H9 (cell line): ENCODE results near the gene DOCK2. TPM values are rescaled to one million over a fixed set of nuclear protein-coding genes. Genes with fewer than 3 reads are reported as not detected.

ENCODE experiments used
- DNase-seq: peaks from one replicate; pipeline ENCODE4 v3.0.0-alpha.2; 2017
- H2AFZ ChIP-seq: one replicate; pipeline ENCODE4 v1.6.1; 2013; ENCODE audit warnings: mild to moderate bottlenecking, low read length, control low read depth, moderate library complexity
- H2AK5ac ChIP-seq: 2 replicates; pipeline ENCODE4 v1.6.1; 2013; ENCODE audit warnings: low read length, control low read depth, mixed read lengths; ENCODE audit not compliant: insufficient read length
- H2BK120ac ChIP-seq: one replicate; pipeline ENCODE4 v1.6.1; 2013; ENCODE audit warnings: low read depth, mild to moderate bottlenecking, low read length, control low read depth, inconsistent platforms; ENCODE audit not compliant: poor library complexity, severe bottlenecking
- H2BK12ac ChIP-seq: 2 replicates; pipeline ENCODE4 v1.6.1; 2013; ENCODE audit warnings: low read length, control low read depth, mixed read lengths, low read depth; ENCODE audit not compliant: insufficient read length
- H2BK15ac ChIP-seq: 2 replicates; pipeline ENCODE4 v1.6.1; 2013; ENCODE audit warnings: low read depth, low read length, control low read depth
- H2BK20ac ChIP-seq: one replicate; pipeline ENCODE4 v1.6.1; 2013; ENCODE audit warnings: low read depth, mild to moderate bottlenecking, low read length, control low read depth, inconsistent platforms; ENCODE audit not compliant: poor library complexity, severe bottlenecking
- H2BK5ac ChIP-seq: 2 replicates; pipeline ENCODE4 v1.6.1; 2013; ENCODE audit warnings: low read length, control low read depth, mixed read lengths; ENCODE audit not compliant: insufficient read length
- H3K14ac ChIP-seq: 2 replicates; pipeline ENCODE4 v1.6.1; 2013; ENCODE audit warnings: low read length, control low read depth; ENCODE audit not compliant: insufficient read depth
- H3K18ac ChIP-seq: 2 replicates; pipeline ENCODE4 v1.6.1; 2013; ENCODE audit warnings: low read depth, mild to moderate bottlenecking, mixed read lengths, low read length, control low read depth; ENCODE audit not compliant: insufficient read length
- H3K23ac ChIP-seq: 2 replicates; pipeline ENCODE4 v1.6.1; 2013; ENCODE audit warnings: low read length, control low read depth, mixed read lengths, low read depth; ENCODE audit not compliant: insufficient read length
- H3K23me2 ChIP-seq: 2 replicates; pipeline ENCODE4 v1.6.1; 2013; ENCODE audit warnings: low read depth, mild to moderate bottlenecking, mixed read lengths, low read length, control low read depth; ENCODE audit not compliant: insufficient read length, poor library complexity, severe bottlenecking
- H3K27ac ChIP-seq: 2 replicates; pipeline ENCODE4 v1.5.1; 2013; ENCODE audit warnings: low read length, control low read depth, mixed read lengths, low read depth; ENCODE audit not compliant: insufficient read length
- H3K27me3 ChIP-seq: 2 replicates; pipeline ENCODE4 v1.6.1; 2013; ENCODE audit warnings: low read length, control low read depth, inconsistent platforms; ENCODE audit not compliant: insufficient read depth
- H3K4ac ChIP-seq: 2 replicates; pipeline ENCODE4 v1.6.1; 2013; ENCODE audit warnings: low read depth, mild to moderate bottlenecking, control low read depth, inconsistent platforms, low read length, moderate library complexity
- H3K4me1 ChIP-seq: 2 replicates; pipeline ENCODE4 v1.6.1; 2013; ENCODE audit warnings: low read length, control low read depth, inconsistent platforms; ENCODE audit not compliant: insufficient read depth
- H3K4me2 ChIP-seq: 2 replicates; pipeline ENCODE4 v1.6.1; 2013; ENCODE audit warnings: low read length, control low read depth, mixed read lengths; ENCODE audit not compliant: insufficient read length, insufficient read depth
- H3K56ac ChIP-seq: 2 replicates; pipeline ENCODE4 v1.6.1; 2013; ENCODE audit warnings: low read depth, mild to moderate bottlenecking, mixed read lengths, low read length, control low read depth; ENCODE audit not compliant: insufficient read length
- H3K79me1 ChIP-seq: 2 replicates; pipeline ENCODE4 v1.6.1; 2013; ENCODE audit warnings: low read depth, mild to moderate bottlenecking, moderate library complexity, low read length, control low read depth, inconsistent platforms; ENCODE audit not compliant: insufficient read depth, poor library complexity, severe bottlenecking
- H3K79me2 ChIP-seq: 2 replicates; pipeline ENCODE4 v1.6.1; 2013; ENCODE audit warnings: low read length, control low read depth, inconsistent platforms; ENCODE audit not compliant: insufficient read depth
- H3K9ac ChIP-seq: 2 replicates; pipeline ENCODE4 v1.6.1; 2013; ENCODE audit warnings: low read length, control low read depth, mixed read lengths; ENCODE audit not compliant: insufficient read length; ENCODE audit errors: extremely low read depth
- H3K9me3 ChIP-seq: one replicate; pipeline ENCODE4 v1.6.1; 2013; ENCODE audit warnings: low read depth, low read length, inconsistent platforms; ENCODE audit not compliant: control insufficient read depth
- H3T11ph ChIP-seq: one replicate; pipeline ENCODE4 v1.6.1; 2013; ENCODE audit warnings: mild to moderate bottlenecking, low read length, control low read depth, inconsistent platforms
- H4K20me1 ChIP-seq: one replicate; pipeline ENCODE4 v1.6.1; 2013; ENCODE audit not compliant: control insufficient read depth, insufficient read length, insufficient read depth
- H4K5ac ChIP-seq: 2 replicates; pipeline ENCODE4 v1.6.1; 2013; ENCODE audit warnings: low read depth, mild to moderate bottlenecking, mixed read lengths, low read length, control low read depth; ENCODE audit not compliant: insufficient read length
- H4K8ac ChIP-seq: replicated peaks from 2 replicates; pipeline ENCODE4 v1.6.1; 2013; ENCODE audit warnings: low read length, control low read depth, mixed read lengths, low read depth; ENCODE audit not compliant: insufficient read length
- H4K91ac ChIP-seq: 2 replicates; pipeline ENCODE4 v1.6.1; 2013; ENCODE audit warnings: low read depth, mild to moderate bottlenecking, moderate library complexity, mixed read lengths, low read length, control low read depth; ENCODE audit not compliant: insufficient read length
- H3K27ac Mint-ChIP-seq, 3 experiments: 2 replicates in 2 of 3; 3 replicates in 1 of 3; pipeline ENCODE4 v1.8.0; 2020 to 2021; ENCODE audit warnings: mixed read lengths in 3 of 3, mild to moderate bottlenecking in 1 of 3, moderate library complexity in 1 of 3
- H3K27me3 Mint-ChIP-seq: 2 replicates; pipeline ENCODE4 v1.8.0; 2021; ENCODE audit warnings: low read depth, mild to moderate bottlenecking, moderate library complexity, mixed read lengths
- H3K36me3 Mint-ChIP-seq, 3 experiments: 2 replicates in 2 of 3; 3 replicates in 1 of 3; pipeline ENCODE4 v1.8.0; 2020 to 2021; ENCODE audit warnings: low read depth in 3 of 3, mixed read lengths in 3 of 3; ENCODE audit not compliant: insufficient read depth in 1 of 3
- H3K4me1 Mint-ChIP-seq, 2 experiments: 2 replicates each; pipeline ENCODE4 v1.8.0; 2020; ENCODE audit warnings: mixed read lengths in 2 of 2
- H3K4me3 Mint-ChIP-seq, 2 experiments: 2 replicates in 1 of 2; 3 replicates in 1 of 2; pipeline ENCODE4 v1.8.0; 2020 to 2021; ENCODE audit warnings: mild to moderate bottlenecking in 2 of 2, mixed read lengths in 2 of 2, moderate library complexity in 1 of 2
- H3K9me3 Mint-ChIP-seq, 2 experiments: 2 replicates in 1 of 2; 3 replicates in 1 of 2; pipeline ENCODE4 v1.8.0; 2020; ENCODE audit warnings: mild to moderate bottlenecking in 2 of 2, mixed read lengths in 2 of 2, moderate library complexity in 1 of 2
- CTCF ChIP-seq: fragments of 200-600 bp; sonication (generic); conservative IDR thresholded peaks from 3 replicates; pipeline ENCODE4 v1.8.0; 2021; ENCODE audit warnings: antibody characterized with exemption, mild to moderate bottlenecking
- WGBS: extraction: QIAGEN DNeasy Blood & Tissue Kit; methylation state at CpG from one replicate; pipeline ENCODE4 v1.1.7; 2013; ENCODE audit warnings: missing lambda C conversion rate, low lambda C conversion rate, mixed read lengths; ENCODE audit not compliant: insufficient read length; ENCODE audit errors: extremely low coverage; 5-methylcytosine and 5-hydroxymethylcytosine counted together
- total RNA-seq: library from RNA; stranded (reverse); gene quantifications from 2 replicates; pipeline ENCODE4 v1.2.1, GENCODE V29; 2021

Gene DOCK2
- total RNA-seq, 1 experiment from 2014 or later, result 7.8 TPM

- no peaks in the 10 kb centered on the region for H3K23me2 ChIP-seq
- WGBS, result no CpG with 5 or more reads among the region's 7 CpGs
- H3K36me3 Mint-ChIP-seq, result no peaks in the 10 kb centered on the region
- H2BK15ac ChIP-seq, result no peak overlapping the region
- H4K91ac ChIP-seq, result no peak overlapping the region
- no peak overlapping the region for H3T11ph ChIP-seq
- H4K5ac ChIP-seq, result no peak overlapping the region
- no peak overlapping the region for H3K27ac ChIP-seq
- H2BK5ac ChIP-seq, result no peak overlapping the region
- DNase-seq, result no peak
- no peaks in the 10 kb centered on the region for H3K4me1 ChIP-seq
- H2BK120ac ChIP-seq, result no peak overlapping the region
- no peak overlapping the region for H3K23ac ChIP-seq
- H3K27me3 ChIP-seq, result no peaks in the 10 kb centered on the region
- no peak overlapping the region for H3K56ac ChIP-seq
- peaks cover 0 to 11% of the 10 kb centered on the region in 2 experiments; a peak in 2 of 4 replicates for H3K4me1 Mint-ChIP-seq
- H3K9ac ChIP-seq, result no peak overlapping the region
- no peak overlapping the region for H2AFZ ChIP-seq
- no peak overlapping the region for H3K4me2 ChIP-seq
- H2BK12ac ChIP-seq, result no peak overlapping the region
- no peak overlapping the region for H3K4me3 Mint-ChIP-seq
- no peak overlapping the region for H2AK5ac ChIP-seq
- no peaks in the 10 kb centered on the region for H3K79me2 ChIP-seq
- H4K20me1 ChIP-seq, result no peaks in the 10 kb centered on the region
- H3K9me3 Mint-ChIP-seq, result peaks cover 0 to 2% of the 10 kb centered on the region in 2 experiments; a peak in 2 of 5 replicates
- no peak overlapping the region for H2BK20ac ChIP-seq
- no peaks in the 10 kb centered on the region for H3K9me3 ChIP-seq
- no peak overlapping the region for H4K8ac ChIP-seq
- H3K79me1 ChIP-seq, result no peaks in the 10 kb centered on the region
- H3K4ac ChIP-seq, result no peak overlapping the region
- H3K18ac ChIP-seq, result no peak overlapping the region
- no peak for TF ChIP-seq CTCF
- peaks cover 1% of the 10 kb centered on the region; the same call in 1 of the 2 replicates for H3K27me3 Mint-ChIP-seq
- no peak overlapping the region for H3K27ac Mint-ChIP-seq
- H3K14ac ChIP-seq, result no peak overlapping the region
Observed at GRCh38 chr5:169719360-169720314, 82.6 kb downstream of the DOCK2 start.
